Kidney (tissue), 14 donors: ENCODE measurements around the gene MED13L. TPM values are rescaled to one million over a fixed set of nuclear protein-coding genes. Genes with fewer than 3 reads are reported as not detected.

ENCODE experiments used
- DNase-seq, 5 donors: peaks; one replicate each; pipeline ENCODE4 v3.0.0-alpha.2; 2013 to 2020
- FAIRE-seq: peaks from 2 replicates; lab custom pipeline; 2012; peaks lifted over from hg19 to GRCh38; lab: Jason Lieb, UNC
- H3K27ac ChIP-seq, 2 donors: one replicate each; pipeline ENCODE4 v1.7.0; 2013; ENCODE audit warnings: low read depth in 2 of 2, low read length in 2 of 2, inconsistent platforms in 1 of 2
- H3K27me3 ChIP-seq: one replicate; pipeline ENCODE4 v1.7.1; 2013; ENCODE audit warnings: low read length, inconsistent platforms; ENCODE audit not compliant: control insufficient read depth, insufficient read depth
- H3K36me3 ChIP-seq, 3 donors: one replicate each; pipeline versions ENCODE4 v1.7.0 to v1.7.1; 2013; ENCODE audit warnings: low read length in 3 of 3, control low read depth in 1 of 3, inconsistent platforms in 1 of 3; ENCODE audit not compliant: insufficient read depth in 3 of 3, control insufficient read depth in 2 of 3
- H3K4me1 ChIP-seq, 3 donors: one replicate each; pipeline versions ENCODE4 v1.7.0 to v1.7.1; 2013; ENCODE audit warnings: low read length in 3 of 3, inconsistent platforms in 1 of 3, low read depth in 1 of 3; ENCODE audit not compliant: control insufficient read depth in 2 of 3, insufficient read depth in 2 of 3
- H3K4me3 ChIP-seq, 3 donors: one replicate each; pipeline versions ENCODE4 v1.7.0 to v1.8.1; 2013; ENCODE audit warnings: low read length in 3 of 3, control low read depth in 1 of 3, inconsistent platforms in 1 of 3
- H3K9ac ChIP-seq, 3 donors: one replicate each; pipeline versions ENCODE4 v1.7.0 to v1.7.1; 2013; ENCODE audit warnings: low read length in 3 of 3, control low read depth in 1 of 3, inconsistent platforms in 1 of 3
- H3K9me3 ChIP-seq, 3 donors: one replicate each; pipeline versions ENCODE4 v1.7.0 to v1.7.1; 2013; ENCODE audit warnings: low read length in 3 of 3, control low read depth in 1 of 3, inconsistent platforms in 1 of 3; ENCODE audit not compliant: control insufficient read depth in 2 of 3, insufficient read depth in 1 of 3
- CTCF ChIP-seq: IDR thresholded peaks from 3 replicates; pipeline ENCODE4 v1.5.1; 2012; ENCODE audit warnings: mild to moderate bottlenecking, moderate library complexity, borderline replicate concordance; ENCODE audit not compliant: insufficient read depth; ENCODE audit errors: extremely low read depth
- intact Hi-C: fragments of 100-400 bp; cut with DNase I; formaldehyde crosslinking; loops from one replicate; pipeline ENCODE4 v1.11.1; 2022
- polyA plus RNA-seq: library from polyadenylated mRNA; stranded (reverse); fragments of 350-450 nt; fragmentation: Illumina TruSeq; extraction: RNeasy Lipid Tissue Mini Kit (QIAGEN cat#74804); gene quantifications from one replicate; pipeline ENCODE4 v1.2.3, GENCODE V29; 2014; ENCODE audit warnings: low read depth, low replicate concordance; ENCODE audit not compliant: insufficient read depth
- total RNA-seq: library from RNA; stranded (reverse); fragmentation: NEBNext Ultra II Directional; extraction: Animal tissue kit (Norgen Biotek cat#: 25700); gene quantifications from one replicate; pipeline ENCODE4 v1.2.1, GENCODE V29; 2021
- donor health status: control.
- donor health status: control.
- donor health status: control.
- donor health status: control.
- donor health status: control.
- donor health status: DM: yes; HTN: yes; CAD: no.
- donor health status: Normal renal cell carcinoma (clear cell type).

Gene MED13L
- total and polyA plus RNA-seq, 2 donors from 2014 or later, result 7.1 to 153 TPM

GRCh38 chr12:115973968-115974724 lies 303.3 kb downstream of the MED13L start:
- Histone ChIP-seq H3K36me3 (peaks cover 4 to 33% (median 32%) of the 10 kb centered on the region in 3 donors), H3K9ac (no peak overlapping the region), H3K27ac (no peak overlapping the region), H3K4me1 (no peaks in the 10 kb centered on the region), H3K4me3 (no peak overlapping the region), H3K27me3 (no peaks in the 10 kb centered on the region), H3K9me3 (no peaks in the 10 kb centered on the region)
- DNase-seq (peak in 3 of 5 donors; percentile 56 to 91 (median 75)), FAIRE-seq (no peak)
- intact Hi-C loops, result no loop called here
- no peak for TF ChIP-seq CTCF

- H3K4me3 ChIP-seq, result no peak overlapping the region
- H3K4me1 ChIP-seq, result no peaks in the 10 kb centered on the region
- DNase-seq (no peak), FAIRE-seq (no peak)
- H3K36me3 ChIP-seq, result peaks cover 8 to 42% (median 38%) of the 10 kb centered on the region in 3 donors
- TF ChIP-seq CTCF, result no peak
- no peak overlapping the region for H3K9ac ChIP-seq
- no peaks in the 10 kb centered on the region for H3K9me3 ChIP-seq
- intact Hi-C loops, result no loop called here
- H3K27me3 ChIP-seq, result no peaks in the 10 kb centered on the region
- H3K27ac ChIP-seq, result no peak overlapping the region
Measured at GRCh38 chr12:115973066-115973465, 304.4 kb downstream of the MED13L start.

- no peak for TF ChIP-seq CTCF
- FAIRE-seq, result no peak
- Histone ChIP-seq H3K27me3 (no peaks in the 10 kb centered on the region), H3K27ac (no peak overlapping the region), H3K36me3 (peaks cover 8 to 42% (median 35%) of the 10 kb centered on the region in 3 donors), H3K4me3 (no peak overlapping the region), H3K9ac (no peak overlapping the region), H3K9me3 (no peaks in the 10 kb centered on the region), H3K4me1 (no peaks in the 10 kb centered on the region)
- intact Hi-C loops, result no loop called here
- no peak for DNase-seq
Measured at GRCh38 chr12:115972241-115972640, 305.3 kb downstream of the MED13L start.

- H3K9ac ChIP-seq, result no peak overlapping the region
- no peaks in the 10 kb centered on the region for H3K27me3 ChIP-seq
- no peak for DNase-seq
- no peaks in the 10 kb centered on the region for H3K4me1 ChIP-seq
- H3K9me3 ChIP-seq, result no peaks in the 10 kb centered on the region
- intact Hi-C loops, result no loop called here
- H3K27ac ChIP-seq, result no peak overlapping the region
- H3K4me3 ChIP-seq, result no peak overlapping the region
- no peak for FAIRE-seq
- H3K36me3 ChIP-seq, result peaks cover 8 to 58% (median 45%) of the 10 kb centered on the region in 3 donors
- no peak for TF ChIP-seq CTCF
Measured at GRCh38 chr12:115968211-115968610, 309.3 kb downstream of the MED13L start.
